ENCODE data around the gene CRYBG3. TPM values are rescaled to one million over a fixed set of nuclear protein-coding genes. Genes with fewer than 3 reads are reported as not detected.

Gene CRYBG3
- total RNA-seq, 1 donor from 2014 or later: 10.5 TPM

DNA sequence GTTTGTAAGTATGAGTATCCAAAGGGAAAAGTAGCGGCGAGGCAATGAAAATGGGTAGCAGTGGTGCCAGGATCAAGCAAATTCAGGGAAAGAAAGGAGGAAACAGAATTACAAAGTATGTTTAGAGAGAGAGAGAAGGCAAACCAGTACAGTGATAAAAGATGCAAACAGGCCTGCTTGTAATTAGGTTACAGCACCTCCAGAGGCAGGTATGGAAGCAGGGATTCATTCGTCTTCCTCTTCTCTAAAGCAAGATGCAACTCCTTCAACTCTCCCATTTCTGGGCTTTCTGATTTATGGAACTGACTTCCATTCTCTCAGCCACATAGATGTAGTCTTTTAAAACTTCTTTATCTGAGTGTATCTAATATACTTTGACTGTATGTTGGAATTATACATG, 68.0 kb downstream of the CRYBG3 start:
- Histone ChIP-seq H3K4me3 (ENCODE audit: low read depth, low read length) (no peak overlapping the region), H3K27me3 (ENCODE audit: control insufficient read depth, insufficient read depth, low read length) (no peaks in the 10 kb centered on the region), H3K36me3 (ENCODE audit: control insufficient read depth, insufficient read depth, low read length) (no peaks in the 10 kb centered on the region)
- DNase-seq (ENCODE audit: low read depth): no peak
- TF ChIP-seq, protein P1, sequence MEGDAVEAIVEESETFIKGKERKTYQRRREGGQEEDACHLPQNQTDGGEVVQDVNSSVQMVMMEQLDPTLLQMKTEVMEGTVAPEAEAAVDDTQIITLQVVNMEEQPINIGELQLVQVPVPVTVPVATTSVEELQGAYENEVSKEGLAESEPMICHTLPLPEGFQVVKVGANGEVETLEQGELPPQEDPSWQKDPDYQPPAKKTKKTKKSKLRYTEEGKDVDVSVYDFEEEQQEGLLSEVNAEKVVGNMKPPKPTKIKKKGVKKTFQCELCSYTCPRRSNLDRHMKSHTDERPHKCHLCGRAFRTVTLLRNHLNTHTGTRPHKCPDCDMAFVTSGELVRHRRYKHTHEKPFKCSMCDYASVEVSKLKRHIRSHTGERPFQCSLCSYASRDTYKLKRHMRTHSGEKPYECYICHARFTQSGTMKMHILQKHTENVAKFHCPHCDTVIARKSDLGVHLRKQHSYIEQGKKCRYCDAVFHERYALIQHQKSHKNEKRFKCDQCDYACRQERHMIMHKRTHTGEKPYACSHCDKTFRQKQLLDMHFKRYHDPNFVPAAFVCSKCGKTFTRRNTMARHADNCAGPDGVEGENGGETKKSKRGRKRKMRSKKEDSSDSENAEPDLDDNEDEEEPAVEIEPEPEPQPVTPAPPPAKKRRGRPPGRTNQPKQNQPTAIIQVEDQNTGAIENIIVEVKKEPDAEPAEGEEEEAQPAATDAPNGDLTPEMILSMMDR (IDR thresholded peaks at IDR 0.05; ENCODE audit: insufficient read depth, low read length, poor library complexity, severe bottlenecking): no peak

DNA sequence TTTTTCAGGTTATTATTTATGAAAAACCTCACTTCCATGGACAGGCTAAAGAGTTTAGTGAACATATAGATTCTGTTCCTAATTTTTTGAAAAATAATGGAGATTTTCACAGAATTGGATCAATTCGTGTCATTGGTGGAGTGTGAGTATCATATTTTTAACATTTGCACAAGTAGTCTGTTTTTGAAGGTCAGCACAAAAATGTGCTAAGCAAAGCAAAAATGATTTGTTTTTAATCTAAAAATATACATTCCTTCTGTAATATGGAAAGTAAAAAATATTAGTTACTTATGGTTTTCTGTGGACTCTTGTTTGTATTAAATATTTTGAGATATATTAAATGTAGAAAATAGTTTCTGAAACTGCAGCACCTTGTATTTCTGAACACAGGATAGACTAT, 71.0 kb downstream of the CRYBG3 start:
- Histone ChIP-seq H3K36me3 (ENCODE audit: control insufficient read depth, insufficient read depth, low read length) (no peaks in the 10 kb centered on the region), H3K27me3 (ENCODE audit: control insufficient read depth, insufficient read depth, low read length) (no peaks in the 10 kb centered on the region), H3K4me3 (ENCODE audit: low read depth, low read length) (no peak overlapping the region)
- no peak for DNase-seq (ENCODE audit: low read depth)
- TF ChIP-seq, protein P1 (IDR thresholded peaks at IDR 0.05; ENCODE audit: insufficient read depth, low read length, poor library complexity, severe bottlenecking): no peak

DNA sequence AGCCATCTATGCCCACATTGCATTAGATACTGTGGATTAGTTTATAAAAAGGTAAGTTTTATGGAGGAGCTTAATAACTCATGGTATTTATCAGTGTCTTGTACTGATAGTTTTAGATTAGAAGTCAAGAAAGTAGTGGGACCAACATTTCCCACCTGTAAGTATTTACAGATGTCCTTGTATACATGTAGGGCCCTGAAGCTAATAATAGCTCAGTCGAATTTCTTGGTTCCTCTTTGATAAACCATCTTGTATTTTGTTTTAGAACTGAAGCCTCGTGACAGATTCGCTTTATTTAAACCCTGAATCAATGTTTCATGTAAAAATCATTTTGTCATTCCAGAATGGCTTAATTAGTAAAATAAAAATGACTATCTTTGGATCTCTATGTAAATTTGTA, 73.4 kb downstream of the CRYBG3 start:
- no peak overlapping the region for H3K4me3 ChIP-seq (ENCODE audit: low read depth, low read length)
- no peak for DNase-seq (ENCODE audit: low read depth)
- H3K36me3 ChIP-seq (ENCODE audit: control insufficient read depth, insufficient read depth, low read length): no peaks in the 10 kb centered on the region
- H3K27me3 ChIP-seq (ENCODE audit: control insufficient read depth, insufficient read depth, low read length): no peaks in the 10 kb centered on the region
- TF ChIP-seq, protein P1 (IDR thresholded peaks at IDR 0.05; ENCODE audit: insufficient read depth, low read length, poor library complexity, severe bottlenecking): no peak

DNA sequence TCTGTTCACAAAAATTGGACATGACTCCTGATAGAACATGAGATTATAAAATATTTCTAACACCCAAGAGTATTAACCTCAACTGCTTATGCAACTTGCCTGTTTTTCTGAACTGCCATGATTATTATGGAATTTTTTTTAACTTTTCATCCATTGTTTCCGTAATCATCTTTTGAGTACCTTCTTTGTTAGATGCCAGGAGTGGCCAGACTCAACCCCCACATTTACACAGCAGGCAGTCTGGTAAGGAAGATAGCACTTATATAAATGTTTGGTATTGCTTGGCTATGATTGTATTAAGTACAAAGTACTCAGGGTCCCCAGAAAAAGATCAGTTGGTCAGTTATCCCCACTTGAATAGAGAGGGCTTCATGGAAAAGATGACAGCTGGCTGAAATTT, 74.3 kb downstream of the CRYBG3 start:
- Histone ChIP-seq H3K36me3 (ENCODE audit: control insufficient read depth, insufficient read depth, low read length) (no peaks in the 10 kb centered on the region), H3K27me3 (ENCODE audit: control insufficient read depth, insufficient read depth, low read length) (no peaks in the 10 kb centered on the region), H3K4me3 (ENCODE audit: low read depth, low read length) (no peak overlapping the region)
- no peak for DNase-seq (ENCODE audit: low read depth)
- TF ChIP-seq, protein P1 (IDR thresholded peaks at IDR 0.05; ENCODE audit: insufficient read depth, low read length, poor library complexity, severe bottlenecking): no peak

DNA sequence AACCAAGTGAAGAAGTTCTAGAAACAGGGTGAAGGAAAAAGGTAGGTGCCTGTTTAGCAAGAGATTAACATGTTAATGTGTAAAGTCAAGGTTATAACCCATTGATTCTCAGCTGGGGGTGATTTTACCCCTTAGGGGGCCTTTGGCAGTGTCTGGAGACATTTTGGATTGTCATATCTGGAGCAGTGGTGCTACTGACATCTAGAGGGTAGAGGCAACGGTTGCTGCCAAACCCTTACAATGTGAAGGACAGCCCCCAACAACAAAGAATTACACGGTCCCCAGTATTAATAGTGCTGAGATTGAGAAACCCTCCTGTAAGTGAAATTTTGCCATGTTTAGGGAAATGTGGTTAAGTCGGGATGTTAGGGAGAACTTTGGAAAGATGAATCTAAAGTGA, 74.7 kb downstream of the CRYBG3 start:
- no peak for DNase-seq (ENCODE audit: low read depth)
- TF ChIP-seq, protein P1 (IDR thresholded peaks at IDR 0.05; ENCODE audit: insufficient read depth, low read length, poor library complexity, severe bottlenecking): no peak
- H3K36me3 ChIP-seq (ENCODE audit: control insufficient read depth, insufficient read depth, low read length): no peaks in the 10 kb centered on the region
- H3K27me3 ChIP-seq (ENCODE audit: control insufficient read depth, insufficient read depth, low read length): no peaks in the 10 kb centered on the region
- H3K4me3 ChIP-seq (ENCODE audit: low read depth, low read length): no peak overlapping the region

DNA sequence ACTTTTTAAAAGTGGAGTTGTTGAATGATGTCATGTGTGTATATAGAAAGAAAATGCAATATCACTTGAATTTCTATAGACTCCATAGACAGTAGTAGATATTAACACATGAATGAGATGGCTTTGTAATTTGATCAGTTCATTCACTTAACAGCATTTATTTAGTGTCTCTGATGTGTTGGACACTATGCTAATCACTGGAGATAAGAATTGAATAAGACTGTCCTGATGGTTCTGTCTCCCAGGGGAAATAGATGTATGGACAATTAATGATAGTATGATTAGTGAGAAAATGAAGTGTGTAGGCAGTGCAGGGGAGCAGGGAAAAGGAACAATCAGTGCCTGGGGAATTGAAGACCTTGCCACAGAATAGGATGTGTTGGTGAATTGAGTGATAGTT, 77.5 kb downstream of the CRYBG3 start:
- Histone ChIP-seq H3K4me3 (ENCODE audit: low read depth, low read length) (no peak overlapping the region), H3K27me3 (ENCODE audit: control insufficient read depth, insufficient read depth, low read length) (no peaks in the 10 kb centered on the region), H3K36me3 (ENCODE audit: control insufficient read depth, insufficient read depth, low read length) (no peaks in the 10 kb centered on the region)
- no peak for DNase-seq (ENCODE audit: low read depth)
- TF ChIP-seq, protein P1 (IDR thresholded peaks at IDR 0.05; ENCODE audit: insufficient read depth, low read length, poor library complexity, severe bottlenecking): no peak
